ENCODE measurements around the gene CDC26. TPM values are rescaled to one million over a fixed set of nuclear protein-coding genes. Genes with fewer than 3 reads are reported as not detected.
A peak's percentile ranks its signal among the peaks of the same experiment; 100 is the strongest.

Gene CDC26
- total and polyA plus RNA-seq, 2 experiments from 2014 or later, result 21.6 to 67.2 TPM

GRCh38 chr9:113221800-113222481 is 53.4 kb downstream of the CDC26 start:
- H3K27ac ChIP-seq, result peak overlapping the region; percentile 72
- H3K9ac ChIP-seq, result peak overlapping the region; percentile 89
- H3K27me3 ChIP-seq (replicated peaks; ENCODE audit: insufficient read depth), result no peaks in the 10 kb centered on the region
- no peak for DNase-seq
- no peaks in the 10 kb centered on the region for H3K9me3 ChIP-seq (ENCODE audit: low read depth)
- H3K79me2 ChIP-seq (ENCODE audit: insufficient read depth), result peaks cover 93% of the 10 kb centered on the region
- peaks cover 40% of the 10 kb centered on the region for H3K4me1 ChIP-seq (ENCODE audit: insufficient read depth)
- TF ChIP-seq EZH2phosphoT487 (IDR thresholded peaks at IDR 0.05; ENCODE audit: insufficient read depth, low read depth) (no peak), EZH2 (IDR thresholded peaks at IDR 0.05; ENCODE audit: insufficient read depth, poor library complexity, severe bottlenecking) (no peak)
- 0 out of 2 replicates have a peak, but pooled peaks cover 3% of the 10 kb centered on the region for H4K20me1 ChIP-seq (ENCODE audit: insufficient read depth)
- H2AFZ ChIP-seq, result peak overlapping the region; percentile 88
- peak overlapping the region; percentile 96 for H3K4me2 ChIP-seq (ENCODE audit: unreplicated experiment)
- in situ Hi-C loops (cut with MboI), result no loop called here
- peak overlapping the region; percentile 99 for H3K4me3 ChIP-seq
- H3K36me3 ChIP-seq (ENCODE audit: low read depth), result peaks cover 12% of the 10 kb centered on the region; the same call in 1 of the 2 replicates
- WGBS, 2 experiments (ENCODE audit: low coverage in 1 of 2, low lambda C conversion rate in 2 of 2, missing lambda C conversion rate in 2 of 2), result 7 to 9% methylated on average over 20 of the region's 20 CpGs
- H3F3A ChIP-seq (ENCODE audit: insufficient read depth), result peaks cover 27% of the 10 kb centered on the region
- H3K9me2 ChIP-seq (ENCODE audit: insufficient read depth), result no peaks in the 10 kb centered on the region

GRCh38 chr9:113221003-113221799 is 54.2 kb downstream of the CDC26 start, which contains the start of the genes FKBP15 and SLC31A1:
FKBP15 (minus strand) TSS chr9:113221277; CDS start chr9:113221243, 34 bp downstream.
SLC31A1 (plus strand) TSS chr9:113221544; CDS start chr9:113256149, 34,605 bp downstream.
- H3K4me2 ChIP-seq (ENCODE audit: unreplicated experiment), result peak within 1 kb of the TSS; percentile 96
- H3K36me3 ChIP-seq (ENCODE audit: low read depth), result peaks cover 12% of the 10 kb centered on the region; the same call in 1 of the 2 replicates
- peak within 1 kb of the TSS; percentile 74 for H3K27ac ChIP-seq
- 0 out of 2 replicates have a peak, but pooled peaks cover 3% of the 10 kb centered on the region for H4K20me1 ChIP-seq (ENCODE audit: insufficient read depth)
- peaks cover 33% of the 10 kb centered on the region for H3K4me1 ChIP-seq (ENCODE audit: insufficient read depth)
- WGBS, 2 experiments (ENCODE audit: low coverage in 1 of 2, low lambda C conversion rate in 2 of 2, missing lambda C conversion rate in 2 of 2), result 1 to 2% methylated on average over 51 to 60 of the region's 65 CpGs
- no peak for TF ChIP-seq EZH2 (IDR thresholded peaks at IDR 0.05; ENCODE audit: insufficient read depth, poor library complexity, severe bottlenecking)
- TF ChIP-seq EZH2phosphoT487 (IDR thresholded peaks at IDR 0.05; ENCODE audit: insufficient read depth, low read depth), result no peak
- in situ Hi-C loops (cut with MboI), result no loop called here
- peak; percentile 99 for DNase-seq
- H3K9me3 ChIP-seq (ENCODE audit: low read depth), result no peaks in the 10 kb centered on the region
- peak within 1 kb of the TSS; percentile 99 for H3K4me3 ChIP-seq
- H2AFZ ChIP-seq, result peak within 1 kb of the TSS; percentile 96
- H3K9me2 ChIP-seq (ENCODE audit: insufficient read depth), result no peaks in the 10 kb centered on the region
- no peaks in the 10 kb centered on the region for H3K27me3 ChIP-seq (replicated peaks; ENCODE audit: insufficient read depth)
- peaks cover 27% of the 10 kb centered on the region for H3F3A ChIP-seq (ENCODE audit: insufficient read depth)
- peaks cover 96% of the 10 kb centered on the region for H3K79me2 ChIP-seq (ENCODE audit: insufficient read depth)
- peak within 1 kb of the TSS; percentile 89 for H3K9ac ChIP-seq

- Histone ChIP-seq H3K27me3 (replicated peaks; ENCODE audit: insufficient read depth) (no peaks in the 10 kb centered on the region), H3F3A (ENCODE audit: insufficient read depth) (peaks cover 27% of the 10 kb centered on the region), H3K9ac (peak overlapping the region; percentile 85), H3K4me2 (ENCODE audit: unreplicated experiment) (peak overlapping the region; percentile 87), H3K4me3 (peak overlapping the region; percentile 97), H3K4me1 (ENCODE audit: insufficient read depth) (peaks cover 29% of the 10 kb centered on the region), H2AFZ (peak overlapping the region; percentile 96), H3K9me2 (ENCODE audit: insufficient read depth) (no peaks in the 10 kb centered on the region), H4K20me1 (ENCODE audit: insufficient read depth) (0 out of 2 replicates have a peak, but pooled peaks cover 3% of the 10 kb centered on the region), H3K27ac (peak overlapping the region; percentile 74), H3K36me3 (ENCODE audit: low read depth) (peaks cover 12% of the 10 kb centered on the region; the same call in 1 of the 2 replicates), H3K9me3 (ENCODE audit: low read depth) (no peaks in the 10 kb centered on the region), H3K79me2 (ENCODE audit: insufficient read depth) (peaks cover 96% of the 10 kb centered on the region)
- WGBS, 2 experiments (ENCODE audit: low coverage in 1 of 2, low lambda C conversion rate in 2 of 2, missing lambda C conversion rate in 2 of 2), result 2% methylated on average over 11 of the region's 11 CpGs
- in situ Hi-C loops (cut with MboI), result no loop called here
- peak; percentile 42 for DNase-seq
- TF ChIP-seq EZH2 (IDR thresholded peaks at IDR 0.05; ENCODE audit: insufficient read depth, poor library complexity, severe bottlenecking) (no peak), EZH2phosphoT487 (IDR thresholded peaks at IDR 0.05; ENCODE audit: insufficient read depth, low read depth) (no peak)
These were observed 54.8 kb downstream of the CDC26 start for GRCh38 chr9:113220467-113221002.

GRCh38 chr9:113219969-113220368 is 55.4 kb downstream of the CDC26 start:
- WGBS, 2 experiments (ENCODE audit: low coverage in 1 of 2, low lambda C conversion rate in 2 of 2, missing lambda C conversion rate in 2 of 2), result 2 to 11% methylated on average over 1 of the region's 1 CpG
- H3K4me3 ChIP-seq, result peak overlapping the region; percentile 97
- H3F3A ChIP-seq (ENCODE audit: insufficient read depth), result peaks cover 27% of the 10 kb centered on the region
- peak overlapping the region; percentile 87 for H3K4me2 ChIP-seq (ENCODE audit: unreplicated experiment)
- H3K4me1 ChIP-seq (ENCODE audit: insufficient read depth), result peaks cover 29% of the 10 kb centered on the region
- H2AFZ ChIP-seq, result no peak overlapping the region
- TF ChIP-seq EZH2 (IDR thresholded peaks at IDR 0.05; ENCODE audit: insufficient read depth, poor library complexity, severe bottlenecking) (no peak), EZH2phosphoT487 (IDR thresholded peaks at IDR 0.05; ENCODE audit: insufficient read depth, low read depth) (no peak)
- peak overlapping the region; percentile 74 for H3K27ac ChIP-seq
- peaks cover 7% of the 10 kb centered on the region; the same call in 1 of the 2 replicates for H3K36me3 ChIP-seq (ENCODE audit: low read depth)
- no peaks in the 10 kb centered on the region for H3K9me3 ChIP-seq (ENCODE audit: low read depth)
- in situ Hi-C loops (cut with MboI), result no loop called here
- H3K79me2 ChIP-seq (ENCODE audit: insufficient read depth), result peaks cover 94% of the 10 kb centered on the region
- 0 out of 2 replicates have a peak, but pooled peaks cover 3% of the 10 kb centered on the region for H4K20me1 ChIP-seq (ENCODE audit: insufficient read depth)
- H3K9me2 ChIP-seq (ENCODE audit: insufficient read depth), result no peaks in the 10 kb centered on the region
- H3K27me3 ChIP-seq (replicated peaks; ENCODE audit: insufficient read depth), result no peaks in the 10 kb centered on the region
- DNase-seq, result peak; percentile 72
- H3K9ac ChIP-seq, result peak overlapping the region; percentile 85
